Astrocyte of the spinal cord (primary cell): ENCODE data around the gene CLDN20.
"Not testable (repeated sequence)": the region's sequence is repeated elsewhere in the genome, so short reads cannot be mapped to it uniquely, and the experiment has no call there.

ENCODE experiments used
- DNase-seq: peaks from one replicate; pipeline ENCODE4 v3.0.0; 2011; ENCODE audit warnings: low read depth, low spot score
- H3K4me3 ChIP-seq: 2 replicates; pipeline ENCODE4 v1.5.1; 2011; ENCODE audit warnings: low read depth, mild to moderate bottlenecking, low read length, moderate library complexity
- CTCF ChIP-seq: IDR thresholded peaks from 2 replicates; pipeline ENCODE4 v1.5.1; 2012; ENCODE audit warnings: low read depth, mild to moderate bottlenecking, low read length, inconsistent platforms
- in situ Hi-C: cut with HindIII; loops from 2 replicates; pipeline ENCODE4 v1.10.0; 2017; ENCODE audit warnings: low sequenced_read_pairs

Gene CLDN20

GRCh38 chr6:155263373-155264063 is at the start of gene CLDN20:
Gene CLDN20, plus strand, starts transcription at chr6:155264013. Its CDS starts 11,707 bp downstream, at chr6:155275720.
- no peak for TF ChIP-seq CTCF
- DNase-seq: no peak
- in situ Hi-C loops: no loop called here
- H3K4me3 ChIP-seq: no peak within 1 kb of the TSS

- TF ChIP-seq CTCF: no peak
- DNase-seq: no peak
- in situ Hi-C loops: no loop called here
- H3K4me3 ChIP-seq: no peak overlapping the region
Measured at GRCh38 chr6:155215906-155216305, 47.9 kb upstream of the CLDN20 start.

- in situ Hi-C loops: no loop called here
- no peak for DNase-seq
- no peak for TF ChIP-seq CTCF
- H3K4me3 ChIP-seq: no peak overlapping the region
Measured at GRCh38 chr6:155216312-155217046, 47.3 kb upstream of the CLDN20 start.

- H3K4me3 ChIP-seq, in situ Hi-C loops: not testable (repeated sequence)
Measured at GRCh38 chr6:155218711-155219110, 45.1 kb upstream of the CLDN20 start.

GRCh38 chr6:155219299-155219698 is 44.5 kb upstream of the CLDN20 start:
- TF ChIP-seq CTCF: no peak
- H3K4me3 ChIP-seq: no peak overlapping the region
- peak; percentile 8 for DNase-seq
- in situ Hi-C loops: no loop called here

More at GRCh38 chr6:155218711-155219110, 45.1 kb upstream of the CLDN20 start:
- DNase-seq: not testable (repeated sequence)

GRCh38 chr6:155219858-155220301 is 43.9 kb upstream of the CLDN20 start:
- DNase-seq: peak; percentile 13
- no peak overlapping the region for H3K4me3 ChIP-seq
- TF ChIP-seq CTCF: no peak
- in situ Hi-C loops: no loop called here

- DNase-seq: no peak
- no peak for TF ChIP-seq CTCF
- no peak overlapping the region for H3K4me3 ChIP-seq
- in situ Hi-C loops: no loop called here
Measured at GRCh38 chr6:155221086-155221485, 42.7 kb upstream of the CLDN20 start.
